ENCODE data around the gene SLC18B1.

- TF ChIP-seq, protein P1, sequence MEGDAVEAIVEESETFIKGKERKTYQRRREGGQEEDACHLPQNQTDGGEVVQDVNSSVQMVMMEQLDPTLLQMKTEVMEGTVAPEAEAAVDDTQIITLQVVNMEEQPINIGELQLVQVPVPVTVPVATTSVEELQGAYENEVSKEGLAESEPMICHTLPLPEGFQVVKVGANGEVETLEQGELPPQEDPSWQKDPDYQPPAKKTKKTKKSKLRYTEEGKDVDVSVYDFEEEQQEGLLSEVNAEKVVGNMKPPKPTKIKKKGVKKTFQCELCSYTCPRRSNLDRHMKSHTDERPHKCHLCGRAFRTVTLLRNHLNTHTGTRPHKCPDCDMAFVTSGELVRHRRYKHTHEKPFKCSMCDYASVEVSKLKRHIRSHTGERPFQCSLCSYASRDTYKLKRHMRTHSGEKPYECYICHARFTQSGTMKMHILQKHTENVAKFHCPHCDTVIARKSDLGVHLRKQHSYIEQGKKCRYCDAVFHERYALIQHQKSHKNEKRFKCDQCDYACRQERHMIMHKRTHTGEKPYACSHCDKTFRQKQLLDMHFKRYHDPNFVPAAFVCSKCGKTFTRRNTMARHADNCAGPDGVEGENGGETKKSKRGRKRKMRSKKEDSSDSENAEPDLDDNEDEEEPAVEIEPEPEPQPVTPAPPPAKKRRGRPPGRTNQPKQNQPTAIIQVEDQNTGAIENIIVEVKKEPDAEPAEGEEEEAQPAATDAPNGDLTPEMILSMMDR (IDR thresholded peaks at IDR 0.05; ENCODE audit: borderline replicate concordance, extremely low read depth, low read length, poor library complexity, severe bottlenecking), result no peak
- TF ChIP-seq EZH2 (IDR thresholded peaks at IDR 0.05; ENCODE audit: borderline replicate concordance, low read depth, low read length, severe bottlenecking), result no peak
These were observed 55.9 kb downstream of the SLC18B1 start for GRCh38 chr6:132742495-132742894.

Measured in DND-41 (cell line).